Placental pericyte (primary cell): Measurements from ENCODE around the gene MYLK2. TPM values are rescaled to one million over a fixed set of nuclear protein-coding genes. Genes with fewer than 3 reads are reported as not detected.

Source experiments
- small RNA-seq: library from RNA; depleted of rRNA; stranded (forward); fragments of <200 nt; gene quantifications from one replicate; pipeline ENCODE3, GENCODE V24; 2012; ENCODE audit warnings: low replicate concordance
- total RNA-seq: library from RNA; depleted of rRNA; stranded (reverse); fragments of >200 nt; gene quantifications from 2 replicates; pipeline ENCODE4 v1.2.3, GENCODE V29; 2012

The MYLK2 gene
- 0.57 TPM in 1 of 2 replicates, not detected in the other for total RNA-seq

GRCh38 chr20:31819083-31819784 is at the start of gene MYLK2:
TSS of gene MYLK2 (plus strand) at chr20:31819356. CDS start at chr20:31819581, 225 bp downstream.

GRCh38 chr20:31845300-31845863 is 26.2 kb downstream of the MYLK2 start, which contains the start of gene FOXS1:
TSS of gene FOXS1 (minus strand) at chr20:31845604. CDS start at chr20:31845542, 62 bp downstream.

GRCh38 chr20:31869942-31870725 is 51.0 kb downstream of the MYLK2 start, which contains the start of the genes DUSP15 and TTLL9:
TSS of gene DUSP15 (minus strand) at chr20:31870527. CDS start at chr20:31870337, 190 bp downstream.
TSS of gene TTLL9 (plus strand) at chr20:31870634. CDS start at chr20:31871127, 493 bp downstream.

Small RNA genes lying within 50 kb of the gene (small RNA-seq; reads per million reads assigned to genes)
- not detected for gene AL160175.1

Other genes with a start within 250 kb of the MYLK2 start
- 31.3 and 47.0 TPM in 2 replicates for gene ID1, start 214.1 kb upstream of the MYLK2 start, total RNA-seq
- gene COX4I2, start 181.4 kb upstream of the MYLK2 start, total RNA-seq: not detected in 2 replicates
- 111 and 148 TPM in 2 replicates for gene BCL2L1, start 96.5 kb upstream of the MYLK2 start, total RNA-seq
- 3.1 and 123 TPM in 2 replicates for gene TPX2, start 80.1 kb upstream of the MYLK2 start, total RNA-seq
- 0.22 and 2.0 TPM in 2 replicates for gene FOXS1, start 26.2 kb downstream of the MYLK2 start, total RNA-seq
- under 0.01 TPM in 1 of 2 replicates, not detected in the other for gene DUSP15, start 51.2 kb downstream of the MYLK2 start, total RNA-seq
- gene TTLL9, start 51.3 kb downstream of the MYLK2 start, total RNA-seq: 0.14 TPM in 1 of 2 replicates, not detected in the other
- 2.6 and 4.6 TPM in 2 replicates for gene PDRG1, start 132.7 kb downstream of the MYLK2 start, total RNA-seq
- gene XKR7, start 148.8 kb downstream of the MYLK2 start, total RNA-seq: not detected in 2 replicates
- gene CCM2L, start 191.1 kb downstream of the MYLK2 start, total RNA-seq: not detected in 2 replicates
- gene HCK, start 232.9 kb downstream of the MYLK2 start, total RNA-seq: not detected in 2 replicates